ENCODE results near the gene ZFAND2B.

The ZFAND2B gene

GRCh38 chr2:219204425-219205164, 2.0 kb upstream of the ZFAND2B start:
- no peak for DNase-seq

- no peak for DNase-seq
These were observed 1.4 kb upstream of the ZFAND2B start for GRCh38 chr2:219205165-219205538.

- DNase-seq = no peak
These were observed 628 bp upstream of the ZFAND2B start for GRCh38 chr2:219205981-219206327.

GRCh38 chr2:219207134-219207883, 727 bp downstream of the ZFAND2B start:
- DNase-seq = peak; percentile 33

- peak; percentile 45 for DNase-seq
These were observed 1.5 kb downstream of the ZFAND2B start for GRCh38 chr2:219207884-219208740.

- no peak for DNase-seq
These were observed 2.9 kb downstream of the ZFAND2B start for GRCh38 chr2:219209236-219210195.

GRCh38 chr2:219210196-219210885, 3.8 kb downstream of the ZFAND2B start:
- no peak for DNase-seq

GRCh38 chr2:219210886-219211362, 4.3 kb downstream of the ZFAND2B start:
- DNase-seq = no peak

GRCh38 chr2:219213026-219213415, 6.4 kb downstream of the ZFAND2B start:
- no peak for DNase-seq

GRCh38 chr2:219213486-219214071, 7.0 kb downstream of the ZFAND2B start:
- DNase-seq = no peak

- no peak for DNase-seq
These were observed 7.6 kb downstream of the ZFAND2B start for GRCh38 chr2:219214141-219214540.

- no peak for DNase-seq
These were observed 8.2 kb downstream of the ZFAND2B start for GRCh38 chr2:219214786-219215185.

- DNase-seq = no peak
These were observed 9.4 kb downstream of the ZFAND2B start for GRCh38 chr2:219215871-219216534.

GRCh38 chr2:219216535-219216915, 9.9 kb downstream of the ZFAND2B start:
- DNase-seq = no peak

- peak; percentile 85 for DNase-seq
These were observed 11.7 kb downstream of the ZFAND2B start for GRCh38 chr2:219218217-219218731.

GRCh38 chr2:219218732-219219701, 12.4 kb downstream of the ZFAND2B start, which contains the start of gene ABCB6:
Gene ABCB6, minus strand, starts transcription at chr2:219218958. Its CDS starts 285 bp downstream, at chr2:219218673.
- peak; percentile 97 for DNase-seq

GRCh38 chr2:219219784-219220532, 13.4 kb downstream of the ZFAND2B start:
- no peak for DNase-seq

All from DMS53 (cell line).